Stomach (tissue), 9 donors: ENCODE measurements around the gene GMDS. TPM values are rescaled to one million over a fixed set of nuclear protein-coding genes. Genes with fewer than 3 reads are reported as not detected.

Experiments
- DNase-seq, 2 donors: peaks; one replicate each; pipeline versions ENCODE4 v3.0.0 to v3.0.0-alpha.2; 2013 to 2019
- H3K27ac ChIP-seq, 5 donors: fragments of 200-600 bp in 4 of 5; sonication (generic) in 4 of 5; one replicate each; pipeline ENCODE4 v1.5.1; 2013 to 2019; ENCODE audit warnings: mild to moderate bottlenecking in 1 of 5, moderate library complexity in 1 of 5
- H3K27me3 ChIP-seq, 3 donors: fragments of 200-600 bp; sonication (generic); one replicate each; pipeline ENCODE4 v1.5.1; 2017 to 2019; ENCODE audit warnings: mixed run types in 1 of 3
- H3K36me3 ChIP-seq, 4 donors: fragments of 200-600 bp; sonication (generic); 1 replicate in 3 of 4; 2 replicates in 1 of 4; pipeline ENCODE4 v1.5.1; 2016 to 2019
- H3K4me1 ChIP-seq, 4 donors: fragments of 200-600 bp; sonication (generic); one replicate each; pipeline ENCODE4 v1.5.1; 2016 to 2019
- H3K4me3 ChIP-seq, 4 donors: fragments of 200-600 bp; sonication (generic) in 3 of 4; one replicate each; pipeline ENCODE4 v1.5.1; 2016 to 2019; ENCODE audit warnings: mild to moderate bottlenecking in 1 of 4
- H3K9me3 ChIP-seq, 4 donors: fragments of 200-600 bp; sonication (generic); one replicate each; pipeline ENCODE4 v1.5.1; 2016 to 2019
- CTCF ChIP-seq, 7 experiments: fragments of 450-650 bp in 4 of 7; fragments of 200-600 bp in 3 of 7; sonication (generic) in 3 of 7; IDR thresholded peaks; one replicate each; pipeline ENCODE4 v1.5.1; 2016 to 2019; ENCODE audit warnings: antibody characterized with exemption in 7 of 7, control low read depth in 2 of 7, mild to moderate bottlenecking in 1 of 7
- EP300 ChIP-seq: sonication (generic); formaldehyde crosslinking; IDR thresholded peaks from one replicate; pipeline ENCODE4 v1.6.1; 2017; ENCODE audit warnings: antibody characterized with exemption
- POLR2A ChIP-seq, 4 donors: fragments of 450-650 bp; IDR thresholded peaks; one replicate each; pipeline ENCODE4 v1.6.1; 2016; ENCODE audit warnings: antibody characterized with exemption in 4 of 4, control low read depth in 2 of 4, mild to moderate bottlenecking in 1 of 4, moderate library complexity in 1 of 4
- POLR2AphosphoS5 ChIP-seq, 3 donors: sonication (generic); formaldehyde crosslinking; IDR thresholded peaks; one replicate each; pipeline ENCODE4 v1.6.1; 2016; ENCODE audit warnings: antibody characterized with exemption in 3 of 3
- WGBS, 5 donors: extraction: QIAGEN DNeasy Blood & Tissue Kit in 3 of 5; methylation state at CpG; one replicate each; pipeline versions ENCODE4 v1.1.5 to v1.1.7; 2013 to 2018; 5-methylcytosine and 5-hydroxymethylcytosine counted together
- intact Hi-C: fragments of 100-400 bp; cut with DNase I; formaldehyde crosslinking; loops from one replicate; pipeline ENCODE4 v1.15.1; 2023; ENCODE audit warnings: low total_unique reads
- polyA plus RNA-seq, 3 donors: library from polyadenylated mRNA; stranded (reverse); fragments of 200-250 nt; gene quantifications; one replicate each; pipeline ENCODE4 v1.2.3, GENCODE V29; 2013
- total RNA-seq, 5 donors: library from RNA; depleted of rRNA; stranded (reverse); fragments of >200 nt; gene quantifications; one replicate each; pipeline versions ENCODE4 v1.1.0 to v1.2.3, GENCODE V29; 2014 to 2016
- donor health status: healthy with polysubstance abuse.
- donor health status: Bipolar disorder and iron deficiency.
- donor health status: healthy.

Gene GMDS
- total and polyA plus RNA-seq, 8 donors = 83.7 to 262 (median 121) TPM

GRCh38 chr6:2114100-2114499, 131.3 kb downstream of the GMDS start:
- Histone ChIP-seq H3K27me3 (no peaks in the 10 kb centered on the region), H3K36me3 (peaks cover 0 to 24% (median 3%) of the 10 kb centered on the region in 4 donors), H3K4me1 (peaks cover 5 to 16% (median 14%) of the 10 kb centered on the region in 4 donors), H3K9me3 (no peaks in the 10 kb centered on the region), H3K27ac (no peak overlapping the region), H3K4me3 (no peak overlapping the region)
- intact Hi-C loops = no loop called here
- no peak for DNase-seq
- WGBS, 5 donors = 78 to 98% (median 95%) methylated on average over 1 of the region's 1 CpG
- TF ChIP-seq POLR2AphosphoS5 (IDR thresholded peaks at IDR 0.05) (no peak), EP300 (no peak), CTCF (IDR thresholded peaks at IDR 0.05) (no peak), POLR2A (IDR thresholded peaks at IDR 0.05) (no peak)

GRCh38 chr6:2111162-2111677, 134.2 kb downstream of the GMDS start:
- Histone ChIP-seq H3K4me1 (peaks cover 5 to 16% (median 14%) of the 10 kb centered on the region in 4 donors), H3K36me3 (peaks cover 0 to 24% (median 5%) of the 10 kb centered on the region in 4 donors), H3K27me3 (no peaks in the 10 kb centered on the region), H3K4me3 (peak overlapping the region in 1 of 4 donors; percentile 7), H3K27ac (peak overlapping the region in 3 of 5 donors; percentile 2 to 58 (median 14)), H3K9me3 (no peaks in the 10 kb centered on the region)
- DNase-seq = no peak
- no peak for TF ChIP-seq EP300
- no peak for TF ChIP-seq CTCF (IDR thresholded peaks at IDR 0.05)
- peak in 1 of 3 donors; percentile 20 for TF ChIP-seq POLR2AphosphoS5 (IDR thresholded peaks at IDR 0.05)
- TF ChIP-seq POLR2A (IDR thresholded peaks at IDR 0.05) = no peak
- intact Hi-C loops = no loop called here
- 66 to 80% (median 74%) methylated on average over 5 of the region's 5 CpGs for WGBS, 5 donors

GRCh38 chr6:2110504-2110903, 134.9 kb downstream of the GMDS start:
- WGBS, 5 donors = 60 to 66% (median 64%) methylated on average over 4 of the region's 4 CpGs
- Histone ChIP-seq H3K36me3 (peaks cover 0 to 20% (median 5%) of the 10 kb centered on the region in 4 donors), H3K4me3 (no peak overlapping the region), H3K27me3 (no peaks in the 10 kb centered on the region), H3K9me3 (no peaks in the 10 kb centered on the region), H3K4me1 (peaks cover 5 to 16% (median 14%) of the 10 kb centered on the region in 4 donors), H3K27ac (peak overlapping the region in 3 of 5 donors; percentile 14 to 58 (median 16))
- intact Hi-C loops = no loop called here
- TF ChIP-seq POLR2A (IDR thresholded peaks at IDR 0.05) (no peak), POLR2AphosphoS5 (IDR thresholded peaks at IDR 0.05) (no peak), EP300 (no peak), CTCF (IDR thresholded peaks at IDR 0.05) (no peak)
- DNase-seq = no peak

GRCh38 chr6:2109796-2110195, 135.6 kb downstream of the GMDS start:
- Histone ChIP-seq H3K36me3 (peaks cover 0 to 15% (median 5%) of the 10 kb centered on the region in 4 donors), H3K27me3 (no peaks in the 10 kb centered on the region), H3K27ac (peak overlapping the region in 1 of 5 donors; percentile 8), H3K4me3 (no peak overlapping the region), H3K9me3 (no peaks in the 10 kb centered on the region), H3K4me1 (peaks cover 5 to 16% (median 14%) of the 10 kb centered on the region in 4 donors)
- intact Hi-C loops = no loop called here
- WGBS, 5 donors = 81 to 88% (median 83%) methylated on average over 5 of the region's 5 CpGs
- DNase-seq = no peak
- TF ChIP-seq POLR2AphosphoS5 (IDR thresholded peaks at IDR 0.05) = no peak
- TF ChIP-seq POLR2A (IDR thresholded peaks at IDR 0.05) = no peak
- TF ChIP-seq EP300 = no peak
- no peak for TF ChIP-seq CTCF (IDR thresholded peaks at IDR 0.05)
